CD4-positive, alpha-beta T cell (primary cell): ENCODE data around the gene KNOP1. TPM values are rescaled to one million over a fixed set of nuclear protein-coding genes. Genes with fewer than 3 reads are reported as not detected.
"Not testable (repeated sequence)": the region's sequence is repeated elsewhere in the genome, so short reads cannot be mapped to it uniquely, and the experiment has no call there.

Source experiments
- ATAC-seq: fragments of 200-7000 bp; cut with Tn5 transposase; one replicate; pipeline ENCODE4 v1.10.0; 2022; ENCODE audit warnings: mild to moderate bottlenecking; ENCODE audit not compliant: poor library complexity
- CTCF ChIA-PET: fragments of 350-600 bp; sonication (Branson Sonifier 250); formaldehyde crosslinking; loops from one replicate; lab custom pipeline; 2021; ENCODE audit warnings: antibody characterized with exemption, inconsistent platforms; lab: Charles Lee
- POLR2A ChIA-PET: fragments of 350-600 bp; sonication (Branson Sonifier 250); formaldehyde crosslinking; loops from one replicate; lab custom pipeline; 2021; ENCODE audit warnings: antibody characterized with exemption, inconsistent platforms; lab: Charles Lee
- DNase-seq, 14 experiments: peaks; one replicate each; pipeline ENCODE4 v3.0.0-alpha.2; 2013 to 2020; ENCODE audit warnings: mixed read lengths in 2 of 14
- H3K27ac ChIP-seq, 2 donors: one replicate each; pipeline versions ENCODE4 v1.5.1 to v1.7.0; 2013; ENCODE audit warnings: low read length in 2 of 2, low read depth in 1 of 2, mild to moderate bottlenecking in 1 of 2
- H3K27me3 ChIP-seq, 2 experiments: 1 replicate in 1 of 2; 2 replicates in 1 of 2; pipeline versions ENCODE4 v1.6.1 to v1.7.0; 2013; ENCODE audit warnings: low read length in 2 of 2, control low read depth in 1 of 2, mild to moderate bottlenecking in 1 of 2, moderate library complexity in 1 of 2; ENCODE audit not compliant: insufficient read depth in 2 of 2, control insufficient read depth in 1 of 2
- H3K36me3 ChIP-seq: one replicate; pipeline ENCODE4 v1.6.1; 2013; ENCODE audit warnings: low read length, control low read depth; ENCODE audit not compliant: insufficient read depth
- H3K4me1 ChIP-seq: one replicate; pipeline ENCODE4 v1.6.1; 2013; ENCODE audit warnings: low read length, control low read depth; ENCODE audit not compliant: insufficient read depth
- H3K4me3 ChIP-seq: one replicate; pipeline ENCODE4 v1.5.1; 2013; ENCODE audit warnings: mild to moderate bottlenecking, low read length, moderate library complexity
- H3K9me3 ChIP-seq, 2 experiments: 1 replicate in 1 of 2; 2 replicates in 1 of 2; pipeline versions ENCODE4 v1.6.1 to v1.7.0; 2013; ENCODE audit warnings: low read length in 2 of 2, mild to moderate bottlenecking in 2 of 2, control low read depth in 1 of 2, moderate library complexity in 1 of 2; ENCODE audit not compliant: control insufficient read depth in 1 of 2, insufficient read depth in 1 of 2
- H3K27ac Mint-ChIP-seq: one replicate; pipeline ENCODE4 v1.8.0; 2020; ENCODE audit warnings: mixed read lengths
- H3K27me3 Mint-ChIP-seq: one replicate; pipeline ENCODE4 v1.8.0; 2021; ENCODE audit warnings: mixed read lengths
- H3K36me3 Mint-ChIP-seq: one replicate; pipeline ENCODE4 v1.8.0; 2021; ENCODE audit warnings: low read depth, mixed read lengths
- H3K4me1 Mint-ChIP-seq: one replicate; pipeline ENCODE4 v1.8.0; 2021; ENCODE audit warnings: low read depth, mixed read lengths
- H3K4me3 Mint-ChIP-seq: one replicate; pipeline ENCODE4 v1.8.0; 2020; ENCODE audit warnings: mild to moderate bottlenecking, mixed read lengths
- H3K9me3 Mint-ChIP-seq: one replicate; pipeline ENCODE4 v1.8.0; 2020; ENCODE audit warnings: mixed read lengths
- CTCF ChIP-seq: fragments of 200-600 bp; IDR thresholded peaks from one replicate; pipeline ENCODE4 v1.8.0; 2022; ENCODE audit warnings: antibody characterized with exemption, mild to moderate bottlenecking
- intact Hi-C, 2 experiments: fragments of 100-400 bp; cut with DNase I in 1 of 2; cut with micrococcal nuclease in 1 of 2; formaldehyde crosslinking; loops; one replicate each; pipeline versions ENCODE4 v1.15.1 to v1.9.0; 2023 to 2025; cut with DNase I, micrococcal nuclease
- total RNA-seq, 174 experiments: library from RNA in 2 of 174; stranded (reverse) in 2 of 174; gene quantifications; one replicate each; pipeline ENCODE4 v1.2.3 and lab custom pipeline; 2021 to 2026

KNOP1 gene
- total RNA-seq, 2 experiments from 2014 or later: 3.5 to 4.1 TPM

GRCh38 chr16:19722269-19722952, 4.4 kb upstream of the KNOP1 start:
- Histone ChIP-seq H3K9me3 (no peaks in the 10 kb centered on the region), H3K27me3 (no peaks in the 10 kb centered on the region), H3K27ac (no peak overlapping the region), H3K36me3 (no peaks in the 10 kb centered on the region), H3K4me3 (no peak overlapping the region), H3K4me1 (peaks cover 10% of the 10 kb centered on the region)
- Mint-ChIP-seq H3K9me3 (no peaks in the 10 kb centered on the region), H3K27ac (no peak overlapping the region), H3K27me3 (no peaks in the 10 kb centered on the region), H3K36me3 (peaks cover 4% of the 10 kb centered on the region), H3K4me1 (peaks cover 7% of the 10 kb centered on the region), H3K4me3 (peak overlapping the region; percentile 2)
- intact Hi-C loops: no loop called here
- CTCF ChIA-PET: no interaction called here
- no peak for DNase-seq
- TF ChIP-seq CTCF: no peak
- POLR2A ChIA-PET: interaction anchor here (0.5 kb wide), 1 partner anchor 25 kb away, joined by 3 read pairs; no protein-coding TSS in a partner anchor
- no peak for ATAC-seq

GRCh38 chr16:19718624-19718965, 568 bp upstream of the KNOP1 start:
- CTCF ChIA-PET: interaction anchor here (0.8 to 1.6 kb wide), 2 partner anchors 23 to 181 kb away, joined by 3 read pairs; no protein-coding TSS in a partner anchor
- no peaks in the 10 kb centered on the region for H3K27me3 Mint-ChIP-seq
- no peak for ATAC-seq
- Histone ChIP-seq H3K9me3 (no peaks in the 10 kb centered on the region), H3K4me3 (peak overlapping the region; percentile 73), H3K27me3 (no peaks in the 10 kb centered on the region), H3K27ac (peak overlapping the region in 1 of 2 donors; percentile 30), H3K36me3 (peaks cover 14% of the 10 kb centered on the region), H3K4me1 (peaks cover 23% of the 10 kb centered on the region)
- POLR2A ChIA-PET: interaction anchor here (0.6 to 4.1 kb wide), 8 partner anchors 9 to 163 kb away, joined by 3 to 22 read pairs (median 4); partner anchors contain the start of gene VPS35L
- DNase-seq: peak in 1 of 14 experiments; percentile 13
- intact Hi-C loops: loop anchor here in 1 of 2 experiments (2.0 to 10.0 kb wide), 6 partner anchors 160 to 1016 kb away; partner anchors contain the start of genes ARL6IP1, CCP110, COQ7 and GDE1
- peak overlapping the region; percentile 33 for H3K27ac Mint-ChIP-seq
- peaks cover 35% of the 10 kb centered on the region for H3K4me1 Mint-ChIP-seq
- H3K9me3 Mint-ChIP-seq: no peaks in the 10 kb centered on the region
- H3K36me3 Mint-ChIP-seq: peaks cover 20% of the 10 kb centered on the region
- peak overlapping the region; percentile 88 for H3K4me3 Mint-ChIP-seq
- TF ChIP-seq CTCF: no peak

GRCh38 chr16:19717314-19717713, 713 bp downstream of the KNOP1 start:
- H3K27me3 Mint-ChIP-seq: no peaks in the 10 kb centered on the region
- intact Hi-C loops: loop anchor here in 1 of 2 experiments (5.0 to 10.0 kb wide), 4 partner anchors 195 to 1017 kb away; partner anchors contain the start of genes ARL6IP1, CCP110, COQ7 and GDE1
- CTCF ChIA-PET: interaction anchor here (1.1 to 1.6 kb wide), 2 partner anchors 21 to 162 kb away, joined by 3 to 5 read pairs; partner anchors contain the start of gene VPS35L
- H3K4me1 Mint-ChIP-seq: peaks cover 40% of the 10 kb centered on the region
- peak overlapping the region; percentile 73 for H3K4me3 ChIP-seq
- H3K27ac ChIP-seq: peak overlapping the region in 1 of 2 donors; percentile 30
- no peaks in the 10 kb centered on the region for H3K27me3 ChIP-seq
- no peak for ATAC-seq
- H3K36me3 Mint-ChIP-seq: peaks cover 29% of the 10 kb centered on the region
- peak overlapping the region; percentile 93 for H3K4me3 Mint-ChIP-seq
- peaks cover 25% of the 10 kb centered on the region for H3K36me3 ChIP-seq
- no peaks in the 10 kb centered on the region for H3K9me3 Mint-ChIP-seq
- peak overlapping the region; percentile 8 for H3K27ac Mint-ChIP-seq
- POLR2A ChIA-PET: interaction anchor here (1.0 to 4.1 kb wide), 4 partner anchors 18 to 162 kb away, joined by 3 to 22 read pairs (median 8); partner anchors contain the start of gene VPS35L
- TF ChIP-seq CTCF: no peak
- no peaks in the 10 kb centered on the region for H3K9me3 ChIP-seq
- H3K4me1 ChIP-seq: peaks cover 23% of the 10 kb centered on the region
- no peak for DNase-seq

GRCh38 chr16:19716728-19717127, 1.3 kb downstream of the KNOP1 start:
- ATAC-seq, H3K9me3 ChIP-seq, DNase-seq, H3K27me3 Mint-ChIP-seq, H3K27me3 ChIP-seq, H3K27ac ChIP-seq, CTCF ChIA-PET, H3K9me3 Mint-ChIP-seq: not testable (repeated sequence)
- Histone ChIP-seq H3K4me1 (peaks cover 25% of the 10 kb centered on the region), H3K36me3 (peaks cover 31% of the 10 kb centered on the region), H3K4me3 (peak overlapping the region; percentile 73)
- H3K27ac Mint-ChIP-seq: peak overlapping the region; percentile 31
- H3K4me1 Mint-ChIP-seq: peaks cover 40% of the 10 kb centered on the region
- H3K4me3 Mint-ChIP-seq: peak overlapping the region; percentile 93
- intact Hi-C loops: loop anchor here in 1 of 2 experiments (5.0 to 10.0 kb wide), 4 partner anchors 194 to 1018 kb away; partner anchors contain the start of genes ARL6IP1, CCP110, COQ7 and GDE1
- H3K36me3 Mint-ChIP-seq: peaks cover 31% of the 10 kb centered on the region
- POLR2A ChIA-PET: interaction anchor here (4.1 kb wide), 1 partner anchor 20 kb away, joined by 22 read pairs; no protein-coding TSS in a partner anchor
